Measurements from ENCODE around the gene FAM193B. TPM values are rescaled to one million over a fixed set of nuclear protein-coding genes. Genes with fewer than 3 reads are reported as not detected.

FAM193B gene
- total RNA-seq, 1 donor from 2014 or later, result 28.1 TPM

DNA sequence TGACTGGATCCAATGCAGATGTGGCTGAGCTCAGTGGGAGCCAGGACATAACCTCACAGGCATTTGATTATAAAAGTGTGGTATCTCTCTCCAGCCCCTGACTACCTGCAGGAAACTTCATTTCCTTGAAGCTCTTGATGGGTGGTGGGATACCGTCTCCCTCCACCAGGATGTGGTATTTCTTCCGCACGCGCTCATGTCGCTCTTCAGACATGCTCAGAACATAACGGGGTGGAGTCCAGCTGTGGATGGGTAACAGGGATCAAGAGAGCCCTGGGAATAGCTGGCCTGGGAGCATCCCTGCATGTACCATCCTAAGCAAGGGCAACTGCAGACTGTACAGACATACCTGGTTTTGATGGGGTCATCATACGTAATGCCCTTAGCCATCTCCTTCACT is 38.8 kb downstream of the FAM193B start:
- DNase-seq, result no peak

DNA sequence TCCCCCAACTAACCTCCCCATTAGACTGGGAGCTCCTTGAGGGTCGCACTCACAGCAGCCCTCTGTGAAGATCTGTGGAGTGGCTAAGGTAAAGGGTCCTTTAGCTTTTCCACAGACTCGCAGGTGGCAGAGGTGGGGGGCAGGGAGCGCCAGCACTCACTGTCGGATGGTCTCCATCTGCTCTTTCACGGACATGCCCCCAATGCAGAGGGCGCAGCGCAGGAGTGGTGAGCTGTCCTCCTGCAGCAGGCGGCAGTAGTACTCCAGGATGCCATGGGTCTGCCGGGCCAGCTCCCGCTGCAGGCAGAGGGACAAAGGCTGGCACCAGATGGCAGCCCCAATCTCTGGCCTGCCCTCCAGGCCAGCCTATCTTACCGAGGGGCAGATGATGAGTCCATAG is 39.8 kb downstream of the FAM193B start:
- DNase-seq, result no peak

DNA sequence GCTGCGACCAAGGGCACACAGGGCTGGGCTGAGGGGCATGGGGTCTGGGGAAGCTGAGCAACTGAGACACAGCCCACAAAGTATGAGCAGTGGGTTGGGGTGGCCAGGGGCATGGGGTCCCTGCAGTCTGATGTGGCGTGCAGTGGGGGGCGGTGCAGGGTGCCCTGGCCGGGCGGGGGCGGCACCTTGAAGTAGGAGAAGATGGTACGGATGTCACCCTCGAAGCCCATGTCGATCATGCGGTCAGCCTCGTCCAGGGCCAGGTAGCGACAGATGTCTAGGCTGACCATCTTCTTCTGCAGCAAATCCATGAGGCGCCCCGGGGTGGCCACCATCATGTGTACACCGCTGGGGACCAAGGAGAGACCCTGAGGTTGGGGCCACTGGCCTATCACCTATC is 40.9 kb downstream of the FAM193B start:
- no peak for DNase-seq

DNA sequence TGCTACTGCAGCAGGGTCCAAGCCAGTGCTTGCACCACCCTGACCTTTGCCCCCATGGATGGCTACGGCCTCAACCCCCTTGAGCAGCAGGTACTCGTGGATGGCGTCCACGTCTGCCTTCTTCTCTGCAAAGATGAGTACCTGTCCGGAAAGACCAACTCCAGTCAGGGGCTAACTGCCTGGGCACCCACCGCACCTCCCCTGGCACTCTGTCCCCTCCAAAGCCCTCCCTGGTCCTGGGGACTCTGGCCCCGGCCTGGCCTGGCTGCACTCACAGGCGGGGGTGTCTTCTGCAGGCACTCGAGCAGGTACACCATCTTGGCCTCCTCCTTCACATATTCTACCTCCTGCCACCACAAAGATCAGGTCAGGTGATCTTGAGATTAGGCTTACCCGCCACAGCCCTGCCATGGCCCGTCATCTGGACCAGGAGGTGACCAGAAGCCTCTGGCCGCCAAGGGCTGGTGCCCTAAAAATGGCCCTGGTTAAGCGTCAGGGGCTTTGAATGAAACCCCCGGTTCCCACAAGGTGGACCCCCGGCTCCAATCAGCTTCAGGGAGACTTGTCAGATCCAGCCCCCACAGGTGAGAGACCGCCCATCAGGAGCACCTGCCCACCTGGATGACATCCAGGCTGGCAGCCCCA is 41.5 kb downstream of the FAM193B start:
- no peak for DNase-seq

DNA sequence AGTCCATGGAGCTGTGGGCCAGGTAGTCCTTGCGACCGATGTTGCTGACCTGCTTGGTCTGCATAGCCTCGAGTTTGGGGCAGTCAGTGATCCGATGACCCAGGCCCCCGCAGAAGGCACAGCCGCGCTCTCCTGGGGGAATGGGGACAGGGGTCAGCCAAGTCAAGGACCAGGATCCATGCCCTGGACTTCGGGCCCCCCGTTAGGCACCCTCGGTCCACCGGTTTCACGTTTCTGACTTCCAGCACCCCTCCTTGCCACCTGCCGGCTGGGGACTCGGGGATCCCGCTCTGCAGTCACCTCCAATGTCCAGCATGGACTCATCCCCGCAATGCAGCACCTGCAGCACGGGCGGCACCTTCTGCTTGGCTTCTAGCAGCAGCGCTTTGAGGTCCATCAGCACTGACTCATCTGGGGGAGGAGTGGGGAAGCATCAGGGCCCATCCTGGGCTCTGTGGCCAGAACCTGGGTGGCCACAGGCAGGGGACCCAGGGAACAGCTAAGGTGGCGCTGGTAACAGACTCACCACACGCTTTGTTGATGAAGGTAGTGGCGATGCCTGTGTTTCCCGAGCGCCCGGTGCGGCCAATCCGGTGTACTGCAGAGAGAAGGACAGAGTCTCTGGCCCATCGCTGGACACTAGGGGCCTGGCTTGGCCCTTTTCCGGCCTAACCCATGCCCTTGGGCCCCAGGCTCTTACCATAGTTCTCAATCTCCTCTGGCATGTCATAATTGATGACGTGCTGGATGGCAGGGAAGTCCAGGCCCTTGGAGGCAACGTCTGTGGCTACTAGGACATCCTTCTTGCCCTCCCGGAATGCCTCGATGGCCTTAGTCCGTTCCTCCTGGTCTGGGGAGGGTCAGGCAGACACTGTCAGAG is 42.3 kb downstream of the FAM193B start:
- DNase-seq, result no peak

DNA sequence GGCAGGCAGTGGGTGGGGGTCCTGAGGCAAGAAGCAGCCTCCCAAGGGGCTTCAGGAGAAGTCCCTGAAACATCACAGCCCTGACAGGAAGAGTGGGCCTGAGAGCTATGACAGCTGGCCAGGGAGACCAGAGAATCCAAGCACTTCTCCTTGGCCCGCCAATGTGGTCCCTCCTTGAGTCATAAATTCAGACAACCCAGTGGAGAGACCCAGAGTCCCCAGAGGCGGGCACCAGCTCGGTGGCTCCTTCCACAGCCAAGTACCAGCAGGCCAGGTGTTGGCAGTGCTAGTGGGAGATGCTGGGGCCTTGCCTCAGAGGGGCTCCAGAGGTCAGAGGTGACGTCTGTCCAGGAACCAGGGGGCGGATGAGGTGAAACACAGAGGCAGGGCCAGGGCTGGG is 43.2 kb downstream of the FAM193B start:
- DNase-seq, result no peak

DNA sequence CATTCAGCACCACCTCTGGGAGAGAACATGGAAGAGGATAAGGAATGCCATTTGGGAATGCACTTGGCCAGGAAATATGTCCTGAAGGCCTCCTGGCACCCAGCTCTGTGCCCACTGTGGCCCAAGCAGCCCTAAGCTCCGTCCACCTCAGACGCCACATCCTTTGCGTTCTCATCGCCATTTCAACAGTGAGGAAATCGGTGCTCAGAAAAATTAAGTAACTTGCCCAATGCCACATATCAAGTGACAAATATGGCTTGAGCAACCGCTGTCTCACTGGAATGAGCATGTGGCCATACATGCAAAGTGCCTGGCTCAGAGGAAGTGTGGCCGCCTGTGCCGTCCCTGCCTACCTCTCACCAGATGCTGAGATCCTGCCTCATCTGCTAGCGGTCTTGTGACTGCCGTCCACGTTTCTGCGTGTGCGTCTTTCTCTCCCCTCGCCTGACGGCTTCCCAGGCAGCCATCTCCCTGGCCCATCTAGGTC is 43.8 kb downstream of the FAM193B start:
- DNase-seq, result no peak

DNA sequence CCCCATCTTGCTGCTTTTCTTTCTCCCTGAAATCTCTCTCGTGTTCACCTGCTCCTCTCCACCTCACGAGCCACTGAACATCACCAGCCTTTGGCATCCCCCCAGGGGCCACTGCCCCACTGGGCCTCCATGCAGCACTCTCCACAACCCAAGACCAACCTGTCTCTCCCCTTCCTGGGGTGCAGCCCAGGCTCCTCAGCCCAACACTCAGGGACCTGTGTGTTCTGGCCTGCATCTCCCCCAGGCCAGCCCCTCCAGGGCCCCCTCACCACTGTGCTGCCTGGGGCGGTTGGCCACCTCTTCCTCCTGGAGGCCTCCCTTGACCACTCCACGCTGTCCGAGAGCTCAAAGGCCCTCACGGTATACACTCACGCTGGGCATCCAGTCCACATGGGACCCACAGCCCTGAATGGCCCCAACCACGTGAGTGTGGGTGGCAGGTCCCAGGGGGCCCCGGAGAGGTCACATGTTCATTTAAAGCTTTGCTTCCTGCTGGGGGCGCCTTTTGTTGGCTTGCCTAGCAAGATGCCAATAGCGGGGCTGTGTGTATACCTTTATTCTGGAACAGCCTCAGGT is 44.3 kb downstream of the FAM193B start:
- DNase-seq, result no peak

DNA sequence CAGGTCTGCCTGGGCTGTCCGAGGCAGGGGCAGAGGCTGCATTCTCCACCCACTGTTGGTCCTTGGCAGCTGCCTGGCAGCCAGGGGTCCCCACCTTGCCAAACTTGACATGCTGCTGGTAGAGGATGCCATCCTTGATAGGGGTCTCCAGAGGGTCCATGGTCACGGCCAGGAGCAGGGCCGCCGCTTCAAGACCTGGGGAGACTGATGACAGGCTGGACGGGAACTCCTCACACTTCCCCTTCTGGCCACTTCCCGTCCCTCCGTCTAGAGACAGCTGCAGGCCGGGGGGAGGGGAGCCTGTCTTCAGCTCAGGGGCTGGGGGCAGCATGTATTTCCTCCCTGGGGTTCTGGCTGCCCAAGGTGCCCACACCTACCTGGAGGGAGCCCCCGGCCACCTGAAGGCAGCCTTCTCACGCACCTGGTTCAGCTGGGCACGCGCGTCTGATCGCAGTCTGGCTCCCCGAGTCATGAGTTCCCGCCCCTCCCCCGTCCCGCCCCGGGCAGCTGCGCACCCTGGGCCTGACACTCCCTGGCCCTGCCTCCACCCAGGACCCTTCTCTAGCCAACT is 44.9 kb downstream of the FAM193B start, which contains the start of gene DOK3:
TSS of gene DOK3 (minus strand) at position 446 of the 571 bp plus-strand sequence. CDS start at position 160, 286 bp downstream.
- DNase-seq, result peak; percentile 52

DNA sequence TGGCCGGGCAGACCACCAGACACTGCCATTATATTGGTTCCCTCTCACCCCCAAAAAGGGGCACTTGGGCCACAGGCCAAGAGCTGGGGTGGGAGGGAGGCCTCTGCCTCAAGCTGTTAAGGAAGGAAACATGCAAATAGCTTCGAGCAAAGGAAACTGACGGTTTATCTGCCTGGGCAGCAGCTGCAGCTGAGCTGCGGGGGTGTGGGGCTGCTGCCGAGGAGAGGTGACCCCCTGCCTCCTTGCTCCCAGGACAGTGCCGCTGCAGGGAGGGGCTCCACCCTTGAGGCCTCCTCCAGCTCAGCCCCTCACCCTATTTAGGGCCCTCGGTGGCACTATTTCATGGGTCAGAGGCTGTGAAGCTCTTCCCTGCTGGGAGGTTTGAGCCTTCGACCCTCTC is 45.5 kb downstream of the FAM193B start:
- DNase-seq, result no peak

DNA sequence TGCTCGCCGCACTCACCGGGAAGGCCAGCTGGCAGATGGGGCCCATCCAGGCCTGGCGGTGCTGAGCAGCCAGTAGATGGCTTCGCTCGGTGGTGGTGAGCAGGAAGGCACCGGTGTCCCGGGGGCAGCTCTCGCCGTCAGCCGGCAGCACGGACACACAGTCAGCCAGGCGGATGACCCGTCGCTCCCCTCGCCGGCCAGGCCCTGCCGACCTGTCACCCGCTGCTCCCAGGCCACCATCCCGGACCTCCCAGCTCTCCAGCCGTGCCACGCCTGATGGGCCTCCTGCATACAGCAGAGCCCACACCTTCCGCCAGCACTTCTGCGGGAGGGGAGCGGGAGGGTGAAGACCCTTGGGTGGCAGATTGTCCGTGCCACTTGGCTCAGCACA is 46.1 kb downstream of the FAM193B start:
- DNase-seq, result no peak

DNA sequence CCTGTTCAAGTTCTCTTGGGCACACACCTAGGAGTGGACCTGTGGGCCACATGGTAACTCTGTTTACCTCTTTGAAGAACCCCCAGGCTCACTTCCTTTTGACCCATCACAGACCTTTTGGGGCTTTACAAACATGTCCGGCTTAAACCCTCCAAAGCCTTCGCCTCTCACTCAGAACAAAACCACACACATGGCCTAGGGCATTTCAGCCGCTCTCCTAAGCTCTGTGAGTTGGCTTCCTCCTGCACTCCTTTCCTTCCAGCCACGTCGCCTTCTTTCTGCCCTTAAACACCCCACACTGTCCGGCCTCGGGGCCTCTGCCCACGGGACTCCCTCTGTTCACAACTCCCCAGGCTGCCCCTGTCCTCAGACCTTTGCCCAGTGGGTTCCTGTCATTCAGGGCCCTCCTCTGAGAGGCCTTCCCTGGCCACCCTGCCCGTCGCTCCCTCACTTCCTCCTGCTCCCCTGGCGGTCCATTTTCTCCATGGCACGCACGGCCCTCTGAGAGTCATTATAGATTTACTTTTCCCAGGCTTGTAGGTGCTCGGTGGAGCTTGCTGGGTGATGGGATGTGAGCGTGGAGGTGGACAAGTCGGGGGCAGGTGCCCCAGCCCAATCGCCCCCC is 46.7 kb downstream of the FAM193B start:
- DNase-seq, result no peak

DNA sequence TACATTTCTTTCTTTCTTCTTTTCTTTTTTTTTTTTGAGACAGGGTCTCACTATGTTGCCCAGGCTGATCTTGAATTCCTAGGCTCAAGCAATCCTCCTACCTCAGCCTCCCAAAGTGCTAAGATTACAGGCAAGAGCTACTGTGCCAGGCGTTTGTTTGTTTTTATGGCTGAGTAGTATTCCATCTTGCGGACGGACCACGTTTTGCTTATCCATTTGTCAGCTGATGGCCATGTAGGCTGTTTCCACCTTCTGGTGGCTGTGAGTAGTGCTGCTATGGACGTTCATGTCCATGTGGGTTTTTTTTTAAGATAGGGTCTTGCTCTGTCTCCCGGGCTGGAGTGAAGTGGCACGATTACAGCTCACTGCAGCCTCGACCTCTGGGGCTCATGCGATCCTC is 47.2 kb downstream of the FAM193B start:
- no peak for DNase-seq

DNA sequence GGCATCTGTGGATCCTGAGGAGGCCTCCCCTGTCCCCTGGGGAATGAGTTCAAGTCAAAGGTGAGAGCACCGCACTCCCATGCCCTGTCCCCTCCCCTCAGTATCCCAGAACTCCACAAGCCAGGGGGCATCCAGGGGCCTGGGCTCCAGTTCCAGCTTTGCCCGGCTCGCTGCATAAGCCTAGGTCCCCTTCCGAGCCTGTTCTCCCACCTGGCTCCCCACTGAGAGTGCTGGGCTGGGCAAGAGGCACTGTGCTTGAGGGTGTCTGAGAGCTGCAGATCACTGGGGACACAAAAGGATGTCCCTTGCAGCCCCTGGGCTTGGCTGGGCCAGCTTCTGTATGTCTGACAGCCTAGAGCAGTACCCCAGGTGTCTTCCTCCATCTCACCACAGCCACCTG is 49.3 kb downstream of the FAM193B start:
- DNase-seq, result no peak

DNA sequence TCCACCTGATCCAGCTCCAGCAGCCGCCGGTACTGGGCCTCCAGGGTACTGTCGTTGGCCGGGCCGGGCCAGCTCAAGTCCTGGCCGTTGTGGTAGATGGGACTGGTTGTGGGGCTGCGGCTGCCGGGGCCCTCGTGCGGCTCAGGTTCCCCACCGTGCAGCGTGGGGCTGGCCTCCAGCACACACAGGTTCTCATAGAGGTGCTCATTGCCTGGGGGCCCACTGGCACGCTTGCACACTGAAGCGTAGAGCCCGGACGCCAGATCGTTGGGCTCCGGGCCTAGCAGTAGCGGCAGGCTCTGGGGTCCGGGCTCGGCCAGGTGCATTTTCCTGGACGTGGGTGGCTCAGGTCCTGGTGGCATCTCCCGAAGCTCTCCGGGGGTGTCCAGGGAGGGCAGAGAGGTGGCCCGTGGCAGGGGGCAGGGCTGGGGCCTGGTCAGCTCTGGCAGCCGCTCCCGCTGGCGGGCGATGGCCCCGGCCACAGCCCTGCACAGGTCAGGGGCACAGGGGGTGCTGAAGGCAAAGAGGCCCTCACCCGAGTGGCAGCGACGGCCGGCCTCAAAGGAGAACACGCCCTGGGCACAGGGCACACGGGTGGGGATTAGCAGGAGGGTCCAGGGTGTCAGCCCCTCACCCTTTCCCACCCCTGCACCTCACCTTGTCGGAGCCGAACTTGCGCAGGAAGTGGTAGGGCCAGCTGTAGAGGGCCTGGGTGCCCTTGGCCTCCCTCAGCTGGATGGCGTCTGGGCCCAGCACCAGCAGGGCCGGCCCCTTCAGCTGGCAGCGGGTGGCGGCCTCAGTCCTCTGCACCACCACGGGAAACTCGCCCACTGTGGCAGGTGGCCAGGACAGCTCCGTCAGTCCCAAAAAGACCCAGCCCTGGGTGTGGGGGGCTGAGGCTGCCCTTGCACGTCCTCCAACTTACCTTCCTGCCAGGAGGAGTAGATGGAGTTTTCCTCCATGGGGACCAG is 50.0 kb downstream of the FAM193B start:
- no peak for DNase-seq

DNA sequence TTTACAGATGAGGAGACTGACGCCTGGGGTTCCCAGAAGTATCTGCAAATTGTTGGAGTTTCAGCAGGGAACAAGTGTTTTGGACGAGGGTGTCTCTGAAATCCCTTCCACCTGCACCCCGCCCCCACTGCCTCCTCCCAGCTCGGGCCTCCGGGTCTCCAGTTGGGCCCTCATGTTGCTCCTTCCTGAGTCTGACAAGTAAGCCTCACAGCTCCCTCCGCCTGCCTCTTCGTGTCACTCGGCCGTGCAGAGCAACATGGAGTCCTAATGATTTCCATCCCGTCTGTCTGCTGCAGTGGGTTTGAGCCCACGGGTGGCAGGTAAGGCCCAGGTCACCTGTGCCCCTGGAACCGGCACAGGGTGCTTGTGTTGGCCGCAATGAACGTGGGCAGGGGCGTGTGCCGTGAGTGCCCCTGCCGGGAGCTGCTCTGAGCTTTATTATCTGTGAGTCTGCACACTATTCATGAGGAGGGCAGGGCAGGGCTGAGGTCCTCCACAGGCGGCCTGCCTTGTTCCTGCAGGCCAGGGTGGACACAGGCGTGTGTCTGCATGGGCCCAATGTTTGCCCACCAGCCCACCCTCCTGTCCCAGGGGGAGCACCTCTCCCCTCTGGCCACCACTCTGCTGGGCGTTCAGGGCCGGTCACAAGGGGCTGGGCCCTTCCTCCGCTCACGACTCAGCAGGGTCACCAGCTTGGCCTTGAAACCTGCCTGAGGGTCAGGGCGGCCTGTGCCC is 50.8 kb downstream of the FAM193B start:
- DNase-seq, result no peak

DNA sequence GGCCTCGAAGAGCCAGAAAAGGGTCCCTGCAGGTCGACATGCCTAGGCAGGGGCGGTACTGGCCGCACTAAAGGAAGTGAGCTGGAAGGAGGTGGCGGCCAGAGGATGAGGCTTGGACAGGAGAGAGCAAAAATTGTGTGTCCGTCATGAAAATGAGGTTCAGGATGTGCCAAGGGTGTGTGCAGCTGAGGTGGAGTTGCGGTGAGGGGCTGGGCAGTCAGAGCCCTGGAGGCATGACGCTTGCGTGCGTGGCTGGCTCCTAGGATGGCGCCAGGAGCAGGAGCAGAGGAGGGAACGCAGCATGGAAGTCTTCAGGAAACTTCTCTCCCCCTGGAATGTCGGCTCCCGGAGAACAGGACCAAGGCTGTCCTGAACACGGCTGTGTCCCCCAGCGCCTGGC is 51.5 kb downstream of the FAM193B start:
- no peak for DNase-seq

DNA sequence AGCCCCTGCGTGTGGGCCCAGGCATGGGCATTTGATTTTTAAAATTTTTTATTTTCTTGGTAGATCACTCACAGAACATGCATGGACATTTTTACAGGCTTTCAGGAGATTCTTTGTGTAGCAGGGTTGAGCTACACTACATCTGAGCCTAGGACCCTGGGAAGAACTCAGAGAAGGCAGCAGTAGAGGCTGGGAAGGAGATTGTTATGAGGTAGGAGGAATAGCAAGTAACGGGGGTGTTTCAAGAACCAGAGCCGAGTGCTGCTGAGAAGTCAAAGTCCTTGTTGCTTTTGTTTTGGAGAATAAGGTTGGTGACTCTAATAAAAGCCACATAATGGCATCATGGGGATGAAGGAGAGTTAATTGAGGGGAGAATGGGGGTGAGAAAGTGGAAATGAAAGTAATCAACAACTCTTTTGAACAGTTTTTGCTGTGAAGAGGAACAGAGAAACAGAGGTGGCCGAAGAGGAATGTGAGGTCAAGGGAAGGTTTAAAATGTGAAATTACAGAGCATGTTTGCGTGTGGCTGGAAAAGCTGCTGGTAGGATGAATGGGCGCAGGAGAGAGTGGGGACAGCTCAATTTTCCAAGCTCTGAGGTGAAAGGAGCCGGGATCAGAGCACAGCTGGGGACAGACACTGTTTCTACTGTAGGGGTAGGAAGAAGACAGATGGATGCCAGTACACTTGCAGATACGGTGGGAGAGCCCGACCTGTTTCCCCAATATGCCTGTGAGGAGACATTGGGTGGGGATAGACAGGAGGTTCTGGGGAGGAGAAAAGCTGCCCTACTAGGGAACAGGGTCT is 52.3 kb downstream of the FAM193B start:
- DNase-seq, result no peak

DNA sequence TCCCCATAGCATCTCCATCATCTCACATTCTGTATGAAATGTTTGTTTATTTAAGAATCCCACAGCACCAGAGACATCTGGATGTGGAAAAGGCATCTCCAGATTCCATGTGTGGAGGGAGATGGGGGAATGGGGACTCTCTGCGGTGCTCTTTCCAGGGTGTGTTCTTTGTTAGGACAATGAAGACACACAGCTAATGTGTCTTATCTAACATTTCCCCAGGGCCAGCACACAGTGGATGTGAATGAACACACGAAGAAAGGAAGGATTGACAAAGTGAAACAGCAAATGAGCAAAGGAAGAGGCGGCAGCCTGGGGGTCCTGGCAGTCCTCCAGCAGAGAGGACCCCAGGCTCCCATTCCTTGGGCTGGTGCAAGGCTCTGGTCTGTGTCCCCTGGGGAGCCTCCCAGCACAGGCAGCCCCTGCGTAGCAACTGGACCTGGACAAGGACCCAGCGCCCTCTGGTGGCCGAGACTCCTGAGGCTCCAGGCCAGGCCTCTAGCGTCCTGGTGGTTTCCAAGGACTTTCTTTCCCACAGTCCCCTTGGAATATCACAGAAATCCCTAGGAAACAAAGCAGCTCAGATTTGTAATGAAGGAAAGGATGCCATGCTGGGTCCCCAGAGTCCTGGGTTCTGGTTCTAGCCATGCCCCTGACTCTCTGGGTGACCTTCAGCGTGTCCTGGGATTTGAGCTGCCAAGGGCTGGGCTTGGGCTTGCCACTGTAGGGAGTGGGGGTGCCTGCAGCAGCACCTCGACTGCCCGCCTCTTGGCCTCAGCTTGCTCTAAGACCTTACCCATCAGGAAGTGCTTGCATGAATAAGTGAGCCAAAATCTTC is 53.5 kb downstream of the FAM193B start:
- peak; percentile 93 for DNase-seq
